OCI-LY1 (cell line): ENCODE results near the gene PLBD2.

Source experiments
- H2AFZ ChIP-seq: fragments of 200-600 bp; sonication (generic), shearing (Covaris generic); 2 replicates; pipeline ENCODE4 v1.6.0; 2014; ENCODE audit warnings: antibody characterized with exemption, mild to moderate bottlenecking, low read length
- H3F3A ChIP-seq: fragments of 200-600 bp; sonication (generic), shearing (Covaris generic); 2 replicates; pipeline ENCODE4 v1.6.0; 2014; ENCODE audit warnings: mild to moderate bottlenecking, antibody characterized with exemption, low read length, moderate library complexity; ENCODE audit not compliant: insufficient read depth
- H3K27ac ChIP-seq: fragments of 200-600 bp; sonication (generic); 2 replicates; pipeline ENCODE4 v1.5.1; 2014; ENCODE audit warnings: low read length, mixed run types, mild to moderate bottlenecking, low read depth; ENCODE audit not compliant: poor library complexity, severe bottlenecking
- H3K27me3 ChIP-seq: fragments of 200-600 bp; sonication (generic); 2 replicates; pipeline ENCODE4 v1.6.0; 2014; ENCODE audit warnings: antibody characterized with exemption, mild to moderate bottlenecking, low read length, moderate library complexity; ENCODE audit not compliant: insufficient read depth
- H3K36me3 ChIP-seq: fragments of 200-600 bp; sonication (generic); 2 replicates; pipeline ENCODE4 v1.6.1; 2014; ENCODE audit warnings: mild to moderate bottlenecking, antibody characterized with exemption, low read length, moderate library complexity, mixed read lengths; ENCODE audit not compliant: insufficient read depth
- H3K4me1 ChIP-seq: fragments of 200-600 bp; sonication (generic); 2 replicates; pipeline ENCODE4 v1.5.1; 2014; ENCODE audit warnings: mild to moderate bottlenecking, low read length, moderate library complexity; ENCODE audit not compliant: insufficient read depth, severe bottlenecking
- H3K4me2 ChIP-seq: fragments of 200-600 bp; sonication (generic), shearing (Covaris generic); 2 replicates; pipeline ENCODE4 v1.6.1; 2014; ENCODE audit warnings: low read length
- H3K4me3 ChIP-seq: fragments of 200-600 bp; sonication (generic); 2 replicates; pipeline ENCODE4 v1.5.1; 2014; ENCODE audit warnings: low read length, low read depth, mild to moderate bottlenecking, mixed read lengths; ENCODE audit not compliant: poor library complexity, severe bottlenecking
- H3K79me2 ChIP-seq: fragments of 200-600 bp; shearing (Covaris generic); 2 replicates; pipeline ENCODE4 v1.6.1; 2016; ENCODE audit warnings: mixed run types, low read length, mixed read lengths; ENCODE audit not compliant: insufficient read depth
- H3K9ac ChIP-seq: fragments of 200-600 bp; sonication (generic), shearing (Covaris generic); 2 replicates; pipeline ENCODE4 v1.6.1; 2014; ENCODE audit warnings: mild to moderate bottlenecking, low read length, mixed read lengths
- H3K9me2 ChIP-seq: fragments of 200-600 bp; sonication (generic), shearing (Covaris generic); 2 replicates; pipeline ENCODE4 v1.6.1; 2014; ENCODE audit warnings: low read depth, mild to moderate bottlenecking, low read length, mixed read lengths
- H3K9me3 ChIP-seq: fragments of 200-600 bp; shearing (Covaris generic); 2 replicates; pipeline ENCODE4 v1.6.1; 2014; ENCODE audit warnings: low read length, mixed read lengths
- H4K20me1 ChIP-seq: fragments of 200-600 bp; sonication (generic), shearing (Covaris generic); 2 replicates; pipeline ENCODE4 v1.6.0; 2016; ENCODE audit warnings: mild to moderate bottlenecking, low read length; ENCODE audit not compliant: insufficient read depth
- CTCF ChIP-seq: fragments of 200-600 bp; sonication (generic), shearing (Covaris generic); IDR thresholded peaks from 2 replicates; pipeline ENCODE4 v1.5.1; 2017; ENCODE audit warnings: mild to moderate bottlenecking, antibody characterized with exemption, low read length, moderate library complexity, mixed read lengths
- EZH2 ChIP-seq: fragments of 200-600 bp; sonication (generic), shearing (Covaris generic); IDR thresholded peaks from 2 replicates; pipeline ENCODE4 v1.8.0; 2017; ENCODE audit warnings: borderline replicate concordance, mixed run types, mild to moderate bottlenecking, antibody characterized with exemption, low read length, moderate library complexity, mixed read lengths

Gene PLBD2

GRCh38 chr12:113358381-113359132 lies at the start of gene PLBD2:
TSS of gene PLBD2 (plus strand) at chr12:113358587. CDS start at chr12:113358601, 14 bp downstream.
- 0 out of 2 replicates have a peak within 1 kb of the TSS, but pooled peaks have one; percentile 44 for H2AFZ ChIP-seq
- peak within 1 kb of the TSS; percentile 73 for H3K9ac ChIP-seq
- no peaks in the 10 kb centered on the region for H3K79me2 ChIP-seq
- no peaks in the 10 kb centered on the region for H3K9me2 ChIP-seq
- no peaks in the 10 kb centered on the region for H3K9me3 ChIP-seq
- no peak within 1 kb of the TSS for H3K27ac ChIP-seq
- peak within 1 kb of the TSS; percentile 83 for H3K4me3 ChIP-seq
- H3F3A ChIP-seq = peaks cover 4% of the 10 kb centered on the region; the same call in 1 of the 2 replicates
- H4K20me1 ChIP-seq = no peaks in the 10 kb centered on the region
- H3K36me3 ChIP-seq = no peaks in the 10 kb centered on the region
- H3K4me1 ChIP-seq = peaks cover 15% of the 10 kb centered on the region
- H3K27me3 ChIP-seq = no peaks in the 10 kb centered on the region
- H3K4me2 ChIP-seq = peak within 1 kb of the TSS; percentile 89
- TF ChIP-seq EZH2 (no peak), CTCF (no peak)

- no peaks in the 10 kb centered on the region for H3K79me2 ChIP-seq
- H3K27ac ChIP-seq = no peak overlapping the region
- H4K20me1 ChIP-seq = no peaks in the 10 kb centered on the region
- no peak overlapping the region for H3K4me2 ChIP-seq
- no peaks in the 10 kb centered on the region; the same call in 1 of the 2 replicates for H3F3A ChIP-seq
- TF ChIP-seq CTCF (peak; percentile 33; the same call in 1 of the 2 replicates), EZH2 (no peak)
- H3K4me1 ChIP-seq = no peaks in the 10 kb centered on the region
- no peaks in the 10 kb centered on the region for H3K9me3 ChIP-seq
- peaks cover 75% of the 10 kb centered on the region for H3K36me3 ChIP-seq
- no peak overlapping the region for H3K9ac ChIP-seq
- no peak overlapping the region for H3K4me3 ChIP-seq
- H3K27me3 ChIP-seq = no peaks in the 10 kb centered on the region
- no peaks in the 10 kb centered on the region for H3K9me2 ChIP-seq
- no peak overlapping the region for H2AFZ ChIP-seq
Observed at GRCh38 chr12:113310489-113310888, 47.9 kb upstream of the PLBD2 start.

DNA sequence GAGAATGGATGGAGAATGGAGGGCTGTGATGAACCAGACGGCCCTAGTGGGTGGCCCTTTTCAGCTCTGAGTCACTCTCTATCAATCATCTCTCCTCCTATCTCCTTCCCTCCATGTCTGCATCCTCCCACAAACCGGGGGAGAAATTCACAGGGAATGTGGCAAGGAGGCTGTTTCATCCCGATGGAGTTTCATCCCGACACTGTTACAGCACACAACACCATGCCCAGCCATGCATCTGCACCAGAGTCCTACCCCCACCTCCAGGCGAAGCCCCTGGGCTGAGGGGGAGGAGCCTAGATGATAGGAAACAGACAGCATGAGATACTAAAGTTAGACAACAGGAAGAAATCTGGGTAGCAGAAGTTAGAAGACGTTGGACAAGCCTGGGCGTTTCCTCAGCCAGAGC lies 44.3 kb upstream of the PLBD2 start:
- no peaks in the 10 kb centered on the region for H3K4me1 ChIP-seq
- no peak overlapping the region for H3K4me3 ChIP-seq
- no peaks in the 10 kb centered on the region for H4K20me1 ChIP-seq
- H3F3A ChIP-seq = no peaks in the 10 kb centered on the region; the same call in 1 of the 2 replicates
- H3K27ac ChIP-seq = no peak overlapping the region
- TF ChIP-seq EZH2 (no peak), CTCF (no peak)
- no peak overlapping the region for H3K4me2 ChIP-seq
- no peak overlapping the region for H2AFZ ChIP-seq
- no peaks in the 10 kb centered on the region for H3K9me3 ChIP-seq
- no peak overlapping the region for H3K9ac ChIP-seq
- no peaks in the 10 kb centered on the region for H3K79me2 ChIP-seq
- no peaks in the 10 kb centered on the region for H3K27me3 ChIP-seq
- H3K9me2 ChIP-seq = no peaks in the 10 kb centered on the region
- H3K36me3 ChIP-seq = peaks cover 74% of the 10 kb centered on the region
